ENCODE results near the gene TFF1.

The TFF1 gene

GRCh38 chr21:42314616-42315295 is 51.6 kb downstream of the TFF1 start:
- no peak for DNase-seq

GRCh38 chr21:42313501-42313969 is 52.8 kb downstream of the TFF1 start:
- no peak for DNase-seq

- no peak for DNase-seq
Measured at GRCh38 chr21:42312626-42313104, 53.7 kb downstream of the TFF1 start.

Data from CD4-positive, alpha-beta T cell treated with Interleukin-12 subunit alpha and Interleukin-12 subunit beta, for 1 hour (primary cell).